ENCODE data around the gene WDR13. TPM values are rescaled to one million over a fixed set of nuclear protein-coding genes. Genes with fewer than 3 reads are reported as not detected.
A peak's percentile ranks its signal among the peaks of the same experiment; 100 is the strongest.
"Not testable (repeated sequence)": the region's sequence is repeated elsewhere in the genome, so short reads cannot be mapped to it uniquely, and the experiment has no call there.

WDR13 gene
- polyA plus RNA-seq (2013, experiment 1 of 2): 71.8 TPM
- 47.2 TPM for polyA plus RNA-seq (2013, experiment 2 of 2)

GRCh38 chrX:48597353-48598264 lies at the start of gene WDR13:
Gene WDR13 (plus strand): TSS chrX:48597492. CDS start chrX:48597997, 505 bp downstream.
- Histone ChIP-seq H3K4me1 (ENCODE audit: control insufficient read depth, insufficient read depth, low read length, poor library complexity, severe bottlenecking) (no peaks in the 10 kb centered on the region), H3K27ac (ENCODE audit: low read depth, low read length, severe bottlenecking) (peak within 1 kb of the TSS; percentile 99), H3K9me3 (ENCODE audit: control insufficient read depth, low read length) (no peaks in the 10 kb centered on the region), H3K4me3 (ENCODE audit: extremely low read depth, insufficient read depth, low read length, poor library complexity, severe bottlenecking) (peak within 1 kb of the TSS; percentile 56), H3K36me3 (ENCODE audit: control insufficient read depth, insufficient read depth, low read length) (peaks cover 20% of the 10 kb centered on the region)
- 0 to 1% methylated on average over 15 to 25 of the region's 62 CpGs for WGBS, 2 experiments (ENCODE audit: insufficient coverage in 2 of 2)

GRCh38 chrX:48548871-48549270 lies 48.4 kb upstream of the WDR13 start:
- Histone ChIP-seq H3K4me3 (ENCODE audit: extremely low read depth, insufficient read depth, low read length, poor library complexity, severe bottlenecking) (no peak overlapping the region), H3K36me3 (ENCODE audit: control insufficient read depth, insufficient read depth, low read length) (peaks cover 21% of the 10 kb centered on the region), H3K9me3 (ENCODE audit: control insufficient read depth, low read length) (no peaks in the 10 kb centered on the region), H3K4me1 (ENCODE audit: control insufficient read depth, insufficient read depth, low read length, poor library complexity, severe bottlenecking) (no peaks in the 10 kb centered on the region), H3K27ac (ENCODE audit: low read depth, low read length, severe bottlenecking) (no peak overlapping the region)
- WGBS, 2 experiments (ENCODE audit: insufficient coverage in 2 of 2): 95 to 100% methylated on average over 2 to 3 of the region's 3 CpGs

GRCh38 chrX:48555731-48556325 lies 41.5 kb upstream of the WDR13 start:
- H3K27ac ChIP-seq (ENCODE audit: low read depth, low read length, severe bottlenecking): peak overlapping the region; percentile 57
- WGBS, 2 experiments (ENCODE audit: insufficient coverage in 2 of 2): no CpG with 5 or more reads among the region's 9 CpGs
- peaks cover 15% of the 10 kb centered on the region for H3K36me3 ChIP-seq (ENCODE audit: control insufficient read depth, insufficient read depth, low read length)
- H3K9me3 ChIP-seq (ENCODE audit: control insufficient read depth, low read length); H3K4me1 ChIP-seq (ENCODE audit: control insufficient read depth, insufficient read depth, low read length, poor library complexity, severe bottlenecking); H3K4me3 ChIP-seq (ENCODE audit: extremely low read depth, insufficient read depth, low read length, poor library complexity, severe bottlenecking): not testable (repeated sequence)

GRCh38 chrX:48558271-48558670 lies 39.0 kb upstream of the WDR13 start:
- no CpG with 5 or more reads among the region's 4 CpGs for WGBS, 2 experiments (ENCODE audit: insufficient coverage in 2 of 2)
- Histone ChIP-seq H3K36me3 (ENCODE audit: control insufficient read depth, insufficient read depth, low read length) (peaks cover 23% of the 10 kb centered on the region), H3K9me3 (ENCODE audit: control insufficient read depth, low read length) (no peaks in the 10 kb centered on the region), H3K27ac (ENCODE audit: low read depth, low read length, severe bottlenecking) (peak overlapping the region; percentile 53), H3K4me1 (ENCODE audit: control insufficient read depth, insufficient read depth, low read length, poor library complexity, severe bottlenecking) (no peaks in the 10 kb centered on the region), H3K4me3 (ENCODE audit: extremely low read depth, insufficient read depth, low read length, poor library complexity, severe bottlenecking) (no peak overlapping the region)

GRCh38 chrX:48559636-48560035 lies 37.7 kb upstream of the WDR13 start:
- Histone ChIP-seq H3K36me3 (ENCODE audit: control insufficient read depth, insufficient read depth, low read length) (peaks cover 23% of the 10 kb centered on the region), H3K4me3 (ENCODE audit: extremely low read depth, insufficient read depth, low read length, poor library complexity, severe bottlenecking) (no peak overlapping the region), H3K27ac (ENCODE audit: low read depth, low read length, severe bottlenecking) (no peak overlapping the region), H3K9me3 (ENCODE audit: control insufficient read depth, low read length) (no peaks in the 10 kb centered on the region), H3K4me1 (ENCODE audit: control insufficient read depth, insufficient read depth, low read length, poor library complexity, severe bottlenecking) (no peaks in the 10 kb centered on the region)
- 97 to 99% methylated on average over 13 to 16 of the region's 24 CpGs for WGBS, 2 experiments (ENCODE audit: insufficient coverage in 2 of 2)

GRCh38 chrX:48560056-48560455 lies 37.2 kb upstream of the WDR13 start:
- Histone ChIP-seq H3K4me3 (ENCODE audit: extremely low read depth, insufficient read depth, low read length, poor library complexity, severe bottlenecking) (no peak overlapping the region), H3K36me3 (ENCODE audit: control insufficient read depth, insufficient read depth, low read length) (peaks cover 23% of the 10 kb centered on the region), H3K4me1 (ENCODE audit: control insufficient read depth, insufficient read depth, low read length, poor library complexity, severe bottlenecking) (no peaks in the 10 kb centered on the region), H3K27ac (ENCODE audit: low read depth, low read length, severe bottlenecking) (no peak overlapping the region), H3K9me3 (ENCODE audit: control insufficient read depth, low read length) (no peaks in the 10 kb centered on the region)
- WGBS, 2 experiments (ENCODE audit: insufficient coverage in 2 of 2): 84% methylated on average over 7 of the region's 14 CpGs; no CpG with 5 or more reads in 1 of the 2 experiments

GRCh38 chrX:48560681-48561080 lies 36.6 kb upstream of the WDR13 start:
- WGBS, 2 experiments (ENCODE audit: insufficient coverage in 2 of 2): 100% methylated on average over 5 to 9 of the region's 12 CpGs

GRCh38 chrX:48569958-48570357 lies 27.3 kb upstream of the WDR13 start:
- Histone ChIP-seq H3K27ac (ENCODE audit: low read depth, low read length, severe bottlenecking) (no peak overlapping the region), H3K4me3 (ENCODE audit: extremely low read depth, insufficient read depth, low read length, poor library complexity, severe bottlenecking) (no peak overlapping the region), H3K36me3 (ENCODE audit: control insufficient read depth, insufficient read depth, low read length) (no peaks in the 10 kb centered on the region), H3K9me3 (ENCODE audit: control insufficient read depth, low read length) (no peaks in the 10 kb centered on the region), H3K4me1 (ENCODE audit: control insufficient read depth, insufficient read depth, low read length, poor library complexity, severe bottlenecking) (no peaks in the 10 kb centered on the region)
- WGBS, 2 experiments (ENCODE audit: insufficient coverage in 2 of 2): no CpG with 5 or more reads among the region's 1 CpG

More at GRCh38 chrX:48560681-48561080, 36.6 kb upstream of the WDR13 start:
- Histone ChIP-seq H3K27ac (ENCODE audit: low read depth, low read length, severe bottlenecking) (no peak overlapping the region), H3K4me3 (ENCODE audit: extremely low read depth, insufficient read depth, low read length, poor library complexity, severe bottlenecking) (no peak overlapping the region), H3K9me3 (ENCODE audit: control insufficient read depth, low read length) (no peaks in the 10 kb centered on the region), H3K4me1 (ENCODE audit: control insufficient read depth, insufficient read depth, low read length, poor library complexity, severe bottlenecking) (no peaks in the 10 kb centered on the region), H3K36me3 (ENCODE audit: control insufficient read depth, insufficient read depth, low read length) (peaks cover 23% of the 10 kb centered on the region)

- Histone ChIP-seq H3K9me3 (ENCODE audit: control insufficient read depth, low read length) (no peaks in the 10 kb centered on the region), H3K36me3 (ENCODE audit: control insufficient read depth, insufficient read depth, low read length) (peaks cover 31% of the 10 kb centered on the region), H3K27ac (ENCODE audit: low read depth, low read length, severe bottlenecking) (peak overlapping the region; percentile 99), H3K4me3 (ENCODE audit: extremely low read depth, insufficient read depth, low read length, poor library complexity, severe bottlenecking) (peak overlapping the region; percentile 61), H3K4me1 (ENCODE audit: control insufficient read depth, insufficient read depth, low read length, poor library complexity, severe bottlenecking) (peaks cover 9% of the 10 kb centered on the region)
- WGBS, 2 experiments (ENCODE audit: insufficient coverage in 2 of 2): 51 to 64% methylated on average over 7 to 14 of the region's 19 CpGs
Observed at GRCh38 chrX:48573690-48574269, 23.5 kb upstream of the WDR13 start.

- peak within 1 kb of the TSS; percentile 61 for H3K4me3 ChIP-seq (ENCODE audit: extremely low read depth, insufficient read depth, low read length, poor library complexity, severe bottlenecking)
- H3K4me1 ChIP-seq (ENCODE audit: control insufficient read depth, insufficient read depth, low read length, poor library complexity, severe bottlenecking): peaks cover 9% of the 10 kb centered on the region
- no peaks in the 10 kb centered on the region for H3K9me3 ChIP-seq (ENCODE audit: control insufficient read depth, low read length)
- 0% methylated on average over 8 to 27 of the region's 71 CpGs for WGBS, 2 experiments (ENCODE audit: insufficient coverage in 2 of 2)
- peaks cover 36% of the 10 kb centered on the region for H3K36me3 ChIP-seq (ENCODE audit: control insufficient read depth, insufficient read depth, low read length)
- peak within 1 kb of the TSS; percentile 99 for H3K27ac ChIP-seq (ENCODE audit: low read depth, low read length, severe bottlenecking)
Observed at GRCh38 chrX:48574270-48575266, 22.7 kb upstream of the WDR13 start, which contains the start of gene RBM3. Gene RBM3 (plus strand): TSS chrX:48574484. CDS start chrX:48575181, 697 bp downstream.

Measured in mesodermal cell (in vitro differentiated cells).